Smooth muscle cell (in vitro differentiated cells): ENCODE results near the gene NADSYN1. TPM values are rescaled to one million over a fixed set of nuclear protein-coding genes. Genes with fewer than 3 reads are reported as not detected.

Source experiments
- DNase-seq: peaks from one replicate; lab custom pipeline; 2025; ENCODE audit not compliant: unreplicated experiment; lab: John Stamatoyannopoulos, UW
- H2AFZ ChIP-seq: fragments of 200-600 bp; sonication (generic); 2 replicates; pipeline ENCODE4 v1.6.0; 2016; ENCODE audit warnings: antibody characterized with exemption, low read depth, mild to moderate bottlenecking
- H3F3A ChIP-seq: fragments of 200-600 bp; sonication (generic); 2 replicates; pipeline ENCODE4 v1.6.0; 2017; ENCODE audit warnings: antibody characterized with exemption, low read depth
- H3K27ac ChIP-seq: fragments of 200-600 bp; sonication (generic); 2 replicates; pipeline ENCODE4 v1.5.1; 2016; ENCODE audit warnings: low read depth, mild to moderate bottlenecking
- H3K27me3 ChIP-seq: fragments of 200-600 bp; sonication (generic); 2 replicates; pipeline ENCODE4 v1.6.1; 2016; ENCODE audit warnings: low read depth, mild to moderate bottlenecking
- H3K36me3 ChIP-seq: fragments of 200-600 bp; sonication (generic); 2 replicates; pipeline ENCODE4 v1.5.1; 2016; ENCODE audit warnings: low read depth
- H3K4me1 ChIP-seq: fragments of 200-600 bp; sonication (generic); 2 replicates; pipeline ENCODE4 v1.5.1; 2016; ENCODE audit warnings: low read depth
- H3K4me2 ChIP-seq: fragments of 200-600 bp; sonication (generic); 2 replicates; pipeline ENCODE4 v1.6.0; 2016; ENCODE audit warnings: mild to moderate bottlenecking
- H3K4me3 ChIP-seq: fragments of 200-600 bp; sonication (generic); 2 replicates; pipeline ENCODE4 v1.5.1; 2016; ENCODE audit warnings: mild to moderate bottlenecking
- H3K79me2 ChIP-seq: fragments of 200-600 bp; sonication (generic); 2 replicates; pipeline ENCODE4 v1.6.0; 2016; ENCODE audit warnings: low read depth, mild to moderate bottlenecking
- H3K9ac ChIP-seq: fragments of 200-600 bp; sonication (generic); 2 replicates; pipeline ENCODE4 v1.6.0; 2016; ENCODE audit warnings: low read depth
- H3K9me3 ChIP-seq: fragments of 200-600 bp; sonication (generic); replicated peaks from 2 replicates; pipeline ENCODE4 v1.5.1; 2016; ENCODE audit warnings: low read depth
- H4K20me1 ChIP-seq: fragments of 200-600 bp; sonication (generic); 2 replicates; pipeline ENCODE4 v1.6.0; 2016; ENCODE audit warnings: low read depth
- WGBS: methylation state at CpG from one replicate; pipeline ENCODE4 v1.1.7; 2016; ENCODE audit warnings: low lambda C conversion rate; 5-methylcytosine and 5-hydroxymethylcytosine counted together
- polyA plus RNA-seq: library from polyadenylated mRNA; unstranded; fragments of >200 nt; fragmentation: Nextera tagmentation; extraction: Ambion mirVana; gene quantifications from 2 replicates; pipeline ENCODE4 v1.2.1, GENCODE V29; 2016
- total RNA-seq: library from RNA; depleted of rRNA; stranded (reverse); fragments of >200 nt; gene quantifications from 2 replicates; pipeline ENCODE4 v1.2.3, GENCODE V29; 2014
- TF ChIP-seq, protein P1 (sequence below): fragments of 200-600 bp; sonication (generic); IDR thresholded peaks from 2 replicates; pipeline ENCODE4 v1.5.1; 2017; ENCODE audit warnings: borderline replicate concordance, mild to moderate bottlenecking, antibody characterized with exemption; ENCODE audit not compliant: insufficient read depth, poor library complexity, severe bottlenecking

The NADSYN1 gene
- total and polyA plus RNA-seq, 2 experiments from 2014 or later, result 30.2 to 33.8 TPM

DNA sequence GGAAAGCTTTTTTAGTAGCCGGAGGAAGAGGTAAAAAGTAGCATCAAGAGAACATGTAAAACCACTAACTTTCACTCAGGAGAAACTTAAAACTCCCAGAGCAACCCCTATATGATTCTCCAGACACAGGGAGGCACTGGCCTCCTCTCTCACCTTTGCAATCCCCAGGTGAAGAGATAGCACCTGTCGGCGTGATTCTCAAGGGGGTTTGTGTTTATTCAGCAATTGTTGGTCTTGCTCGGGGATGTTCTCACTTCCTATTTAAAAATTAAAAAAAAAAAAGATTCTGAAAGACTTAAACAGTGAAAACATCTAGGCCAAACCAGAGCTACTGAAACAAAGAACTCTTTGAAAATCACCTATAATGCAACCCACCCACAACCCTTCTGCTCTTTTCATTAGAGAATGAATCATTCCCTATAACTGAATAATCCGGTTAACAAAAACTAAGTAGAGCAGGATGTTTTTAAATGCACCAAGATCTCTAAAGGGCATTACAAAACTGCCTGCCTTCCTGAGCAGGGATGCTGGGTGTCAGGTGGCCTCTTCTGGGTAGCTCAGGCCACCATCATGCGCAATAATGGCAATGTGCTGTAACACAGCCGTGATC, 29.7 kb upstream of the NADSYN1 start:
- Histone ChIP-seq H3K79me2 (no peaks in the 10 kb centered on the region), H3K36me3 (no peaks in the 10 kb centered on the region), H3K4me2 (no peak overlapping the region), H3K4me3 (no peak overlapping the region), H3K9ac (no peak overlapping the region), H4K20me1 (no peaks in the 10 kb centered on the region), H2AFZ (no peak overlapping the region), H3F3A (no peaks in the 10 kb centered on the region), H3K4me1 (no peaks in the 10 kb centered on the region), H3K27me3 (no peaks in the 10 kb centered on the region), H3K9me3 (no peaks in the 10 kb centered on the region), H3K27ac (no peak overlapping the region)
- TF ChIP-seq, protein P1, sequence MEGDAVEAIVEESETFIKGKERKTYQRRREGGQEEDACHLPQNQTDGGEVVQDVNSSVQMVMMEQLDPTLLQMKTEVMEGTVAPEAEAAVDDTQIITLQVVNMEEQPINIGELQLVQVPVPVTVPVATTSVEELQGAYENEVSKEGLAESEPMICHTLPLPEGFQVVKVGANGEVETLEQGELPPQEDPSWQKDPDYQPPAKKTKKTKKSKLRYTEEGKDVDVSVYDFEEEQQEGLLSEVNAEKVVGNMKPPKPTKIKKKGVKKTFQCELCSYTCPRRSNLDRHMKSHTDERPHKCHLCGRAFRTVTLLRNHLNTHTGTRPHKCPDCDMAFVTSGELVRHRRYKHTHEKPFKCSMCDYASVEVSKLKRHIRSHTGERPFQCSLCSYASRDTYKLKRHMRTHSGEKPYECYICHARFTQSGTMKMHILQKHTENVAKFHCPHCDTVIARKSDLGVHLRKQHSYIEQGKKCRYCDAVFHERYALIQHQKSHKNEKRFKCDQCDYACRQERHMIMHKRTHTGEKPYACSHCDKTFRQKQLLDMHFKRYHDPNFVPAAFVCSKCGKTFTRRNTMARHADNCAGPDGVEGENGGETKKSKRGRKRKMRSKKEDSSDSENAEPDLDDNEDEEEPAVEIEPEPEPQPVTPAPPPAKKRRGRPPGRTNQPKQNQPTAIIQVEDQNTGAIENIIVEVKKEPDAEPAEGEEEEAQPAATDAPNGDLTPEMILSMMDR, result no peak
- DNase-seq, result no peak
- WGBS, result 89% methylated on average over 7 of the region's 7 CpGs

- no peak overlapping the region for H2AFZ ChIP-seq
- no peak overlapping the region for H3K4me2 ChIP-seq
- H3K9ac ChIP-seq, result no peak overlapping the region
- no peaks in the 10 kb centered on the region for H3K4me1 ChIP-seq
- H4K20me1 ChIP-seq, result no peaks in the 10 kb centered on the region
- H3K9me3 ChIP-seq, result no peaks in the 10 kb centered on the region
- H3K27me3 ChIP-seq, result no peaks in the 10 kb centered on the region
- no peak for DNase-seq
- TF ChIP-seq, protein P1, result no peak
- 80% methylated on average over 2 of the region's 2 CpGs for WGBS
- no peaks in the 10 kb centered on the region for H3F3A ChIP-seq
- no peak overlapping the region for H3K4me3 ChIP-seq
- no peaks in the 10 kb centered on the region for H3K79me2 ChIP-seq
- H3K27ac ChIP-seq, result no peak overlapping the region
- no peaks in the 10 kb centered on the region for H3K36me3 ChIP-seq
These were observed 27.6 kb upstream of the NADSYN1 start for GRCh38 chr11:71425409-71425808.

- no peak overlapping the region for H3K4me2 ChIP-seq
- H3K79me2 ChIP-seq, result no peaks in the 10 kb centered on the region
- no peaks in the 10 kb centered on the region for H3K4me1 ChIP-seq
- no peak overlapping the region for H2AFZ ChIP-seq
- H3K27me3 ChIP-seq, result no peaks in the 10 kb centered on the region
- H3F3A ChIP-seq, result no peaks in the 10 kb centered on the region
- TF ChIP-seq, protein P1, result no peak
- DNase-seq, result no peak
- no peaks in the 10 kb centered on the region for H3K9me3 ChIP-seq
- no peak overlapping the region for H3K27ac ChIP-seq
- no peak overlapping the region for H3K4me3 ChIP-seq
- WGBS, result 63% methylated on average over 4 of the region's 4 CpGs
- no peak overlapping the region for H3K9ac ChIP-seq
- H4K20me1 ChIP-seq, result no peaks in the 10 kb centered on the region
- H3K36me3 ChIP-seq, result no peaks in the 10 kb centered on the region
These were observed 27.1 kb upstream of the NADSYN1 start for GRCh38 chr11:71425860-71426259.

DNA sequence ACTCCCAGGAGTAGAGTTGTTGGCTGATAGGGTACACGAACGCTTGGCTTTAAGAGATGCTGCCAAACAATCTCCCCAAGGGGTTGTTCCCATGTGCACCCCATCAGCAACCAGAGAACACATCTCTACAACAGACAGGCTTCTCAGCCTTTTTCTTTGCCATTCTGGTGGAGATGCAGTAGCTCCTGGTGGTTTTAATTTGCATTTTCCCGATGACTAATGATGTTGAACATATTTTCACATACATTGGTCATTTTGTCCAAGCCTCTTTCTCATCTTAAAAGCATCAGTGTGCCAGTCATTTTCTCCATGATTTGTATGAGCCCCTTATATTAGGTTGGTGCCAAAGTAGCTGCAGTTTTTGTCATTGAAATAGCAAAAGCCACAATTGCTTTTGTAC, 26.6 kb upstream of the NADSYN1 start:
- H4K20me1 ChIP-seq, result no peaks in the 10 kb centered on the region
- H3K27ac ChIP-seq, result no peak overlapping the region
- no peak for DNase-seq
- no peak overlapping the region for H3K4me3 ChIP-seq
- H3K27me3 ChIP-seq, result no peaks in the 10 kb centered on the region
- H3F3A ChIP-seq, result no peaks in the 10 kb centered on the region
- H3K36me3 ChIP-seq, result no peaks in the 10 kb centered on the region
- no peaks in the 10 kb centered on the region for H3K4me1 ChIP-seq
- H3K9ac ChIP-seq, result no peak overlapping the region
- 84% methylated on average over 3 of the region's 3 CpGs for WGBS
- TF ChIP-seq, protein P1, result no peak
- H3K79me2 ChIP-seq, result no peaks in the 10 kb centered on the region
- no peaks in the 10 kb centered on the region for H3K9me3 ChIP-seq
- no peak overlapping the region for H3K4me2 ChIP-seq
- H2AFZ ChIP-seq, result no peak overlapping the region
